Measurements from ENCODE around the gene THAP8.

The THAP8 gene

DNA sequence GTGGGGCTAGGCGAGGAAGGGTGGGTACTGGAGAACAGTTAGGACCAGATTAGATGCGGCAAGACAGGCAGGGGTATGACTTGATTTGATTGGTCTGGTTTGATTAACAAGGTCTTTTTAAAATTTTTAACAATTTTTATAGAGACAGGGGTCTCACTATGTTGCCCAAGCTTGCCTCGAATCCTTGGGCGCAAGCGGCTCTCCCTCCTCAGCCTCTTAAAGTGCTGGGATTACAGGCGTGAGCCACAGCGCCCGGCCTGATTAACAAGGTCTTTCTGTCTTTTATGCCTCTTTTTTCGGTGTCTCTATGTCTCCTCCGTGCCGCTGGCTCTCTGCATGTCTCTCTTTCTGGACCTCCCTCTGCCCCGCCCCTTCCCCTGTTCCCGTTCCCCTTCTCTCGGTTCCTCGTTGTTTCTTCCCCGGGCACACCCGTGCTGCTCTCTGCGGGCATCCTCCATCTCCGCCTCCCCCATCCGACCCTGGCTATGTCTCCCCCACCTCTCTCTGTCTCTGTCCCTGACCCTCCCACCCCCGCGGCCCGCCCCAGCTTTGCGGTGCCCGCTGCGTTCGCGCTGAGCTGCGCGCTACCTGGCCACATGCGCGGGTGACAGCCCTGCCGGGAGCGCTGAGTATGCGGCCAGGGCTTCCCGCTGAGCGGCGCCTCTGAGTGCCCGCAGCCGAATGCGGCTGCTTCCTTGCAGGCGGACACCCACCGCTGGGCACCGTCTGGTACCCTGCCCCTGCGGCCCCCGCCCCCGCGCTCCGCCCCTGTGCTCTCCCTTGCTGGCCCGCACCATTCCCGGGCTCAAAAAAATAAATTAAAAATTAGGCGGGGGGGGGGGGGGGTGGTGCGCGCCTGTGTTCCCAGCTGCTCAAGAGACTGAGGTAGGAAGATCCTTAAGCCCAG, 67.2 kb downstream of the THAP8 start:
- peak in 1 of 2 donors; percentile 32 for DNase-seq (ENCODE audit: low spot score in 2 of 2)

GRCh38 chr19:35986111-35986510, 68.0 kb downstream of the THAP8 start:
- ATAC-seq (ENCODE audit: low read depth) = no peak
- Mint-ChIP-seq H3K36me3 (no peaks in the 10 kb centered on the region), H3K27ac (no peak overlapping the region), H3K4me1 (peaks cover 6% of the 10 kb centered on the region), H3K4me3 (peak overlapping the region; percentile 57), H3K27me3 (peaks cover 21% of the 10 kb centered on the region), H3K9me3 (no peaks in the 10 kb centered on the region)
- no peak for DNase-seq (ENCODE audit: low spot score in 2 of 2)

More for the DNA sequence above, 67.2 kb downstream of the THAP8 start:
- H3K4me3 Mint-ChIP-seq = peak overlapping the region; percentile 86
- no peaks in the 10 kb centered on the region for H3K36me3 Mint-ChIP-seq
- H3K4me1 Mint-ChIP-seq = peaks cover 6% of the 10 kb centered on the region
- peaks cover 19% of the 10 kb centered on the region for H3K27me3 Mint-ChIP-seq
- no peaks in the 10 kb centered on the region for H3K9me3 Mint-ChIP-seq
- peak; percentile 82 for ATAC-seq (ENCODE audit: low read depth)
- no peak overlapping the region for H3K27ac Mint-ChIP-seq

Measured in memory B cell (primary cell).